Measurements from ENCODE around the gene RAB44. TPM values are rescaled to one million over a fixed set of nuclear protein-coding genes. Genes with fewer than 3 reads are reported as not detected.

RAB44 gene
- total RNA-seq, 1 experiment from 2014 or later = not detected

DNA sequence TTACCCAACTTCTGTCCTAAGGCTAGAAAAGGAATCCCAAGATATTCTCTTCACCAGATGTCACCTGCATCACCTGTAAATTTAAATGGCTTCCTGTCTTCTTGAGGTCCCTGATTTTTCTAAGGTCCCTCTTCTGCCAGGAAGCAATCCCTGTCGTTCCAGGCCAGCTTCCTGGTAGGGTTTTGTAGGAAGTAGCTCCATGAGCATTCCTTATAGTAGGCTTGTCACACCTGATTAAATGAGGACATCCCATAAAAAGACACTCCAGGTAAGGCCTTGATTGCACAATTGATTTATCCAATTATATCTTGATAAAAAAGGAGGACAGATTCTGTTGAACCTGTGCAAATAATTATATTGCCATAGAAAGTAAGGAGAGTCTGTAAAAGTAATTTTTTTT is 8.7 kb downstream of the RAB44 start:
- no peaks in the 10 kb centered on the region for H3K36me3 Mint-ChIP-seq (ENCODE audit: insufficient read depth, unreplicated experiment)
- no peaks in the 10 kb centered on the region for H3K4me1 Mint-ChIP-seq (ENCODE audit: low read depth, unreplicated experiment)
- TF ChIP-seq, protein P1, sequence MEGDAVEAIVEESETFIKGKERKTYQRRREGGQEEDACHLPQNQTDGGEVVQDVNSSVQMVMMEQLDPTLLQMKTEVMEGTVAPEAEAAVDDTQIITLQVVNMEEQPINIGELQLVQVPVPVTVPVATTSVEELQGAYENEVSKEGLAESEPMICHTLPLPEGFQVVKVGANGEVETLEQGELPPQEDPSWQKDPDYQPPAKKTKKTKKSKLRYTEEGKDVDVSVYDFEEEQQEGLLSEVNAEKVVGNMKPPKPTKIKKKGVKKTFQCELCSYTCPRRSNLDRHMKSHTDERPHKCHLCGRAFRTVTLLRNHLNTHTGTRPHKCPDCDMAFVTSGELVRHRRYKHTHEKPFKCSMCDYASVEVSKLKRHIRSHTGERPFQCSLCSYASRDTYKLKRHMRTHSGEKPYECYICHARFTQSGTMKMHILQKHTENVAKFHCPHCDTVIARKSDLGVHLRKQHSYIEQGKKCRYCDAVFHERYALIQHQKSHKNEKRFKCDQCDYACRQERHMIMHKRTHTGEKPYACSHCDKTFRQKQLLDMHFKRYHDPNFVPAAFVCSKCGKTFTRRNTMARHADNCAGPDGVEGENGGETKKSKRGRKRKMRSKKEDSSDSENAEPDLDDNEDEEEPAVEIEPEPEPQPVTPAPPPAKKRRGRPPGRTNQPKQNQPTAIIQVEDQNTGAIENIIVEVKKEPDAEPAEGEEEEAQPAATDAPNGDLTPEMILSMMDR (IDR thresholded peaks at IDR 0.05; ENCODE audit: insufficient read depth in 1 of 2, low read depth in 1 of 2, low read length in 1 of 2, severe bottlenecking in 1 of 2, unreplicated experiment in 1 of 2) = no peak
- no peak overlapping the region for H3K4me3 Mint-ChIP-seq (ENCODE audit: unreplicated experiment)
- BruUV-seq (replicated peaks) = no TSS peak
- Histone ChIP-seq H3K4me1 (no peaks in the 10 kb centered on the region; the same call in 1 of the 2 replicates), H3K9me3 (no peaks in the 10 kb centered on the region), H3K4me3 (ENCODE audit: low read depth, low read length) (no peak overlapping the region), H3K27me3 (replicated peaks; ENCODE audit: control insufficient read depth, insufficient read depth, low read length) (no peaks in the 10 kb centered on the region), H3K36me3 (ENCODE audit: control insufficient read depth, insufficient read depth, low read length) (no peaks in the 10 kb centered on the region)
- intact Hi-C loops (cut with micrococcal nuclease; ENCODE audit: unreplicated experiment) = no loop called here
- H3K27me3 Mint-ChIP-seq (ENCODE audit: insufficient read depth, unreplicated experiment) = peaks cover 5% of the 10 kb centered on the region
- no peak overlapping the region for H3K27ac Mint-ChIP-seq (ENCODE audit: unreplicated experiment)
- no peak for DNase-seq
- CTCF ChIA-PET = interaction anchor here (1.2 kb wide), 1 partner anchor 18 kb away, joined by 4 read pairs; no protein-coding TSS in a partner anchor
- POLR2A ChIA-PET = no interaction called here
- H3K9me3 Mint-ChIP-seq (ENCODE audit: unreplicated experiment) = no peaks in the 10 kb centered on the region

DNA sequence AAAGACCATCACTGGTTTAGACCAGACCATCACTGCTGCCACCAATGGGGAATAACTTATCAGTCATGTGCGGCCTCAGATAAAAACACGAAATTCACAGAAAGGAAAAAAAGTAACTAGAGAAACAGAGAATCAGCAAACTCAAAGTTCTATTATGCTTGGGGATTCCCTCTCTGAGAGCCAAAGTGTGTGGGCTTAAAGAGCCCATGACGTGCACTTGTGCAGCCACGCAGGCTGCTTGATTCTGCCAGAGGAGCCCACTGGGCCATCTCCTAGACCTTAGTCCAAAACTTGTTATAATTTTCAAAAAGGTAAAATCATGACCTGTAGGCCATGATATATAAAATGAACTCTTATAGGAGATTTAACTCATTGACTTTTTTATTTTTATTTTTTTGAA is 15.2 kb downstream of the RAB44 start:
- Histone ChIP-seq H3K27me3 (replicated peaks; ENCODE audit: control insufficient read depth, insufficient read depth, low read length) (no peaks in the 10 kb centered on the region), H3K4me3 (ENCODE audit: low read depth, low read length) (no peak overlapping the region), H3K9me3 (no peaks in the 10 kb centered on the region), H3K36me3 (ENCODE audit: control insufficient read depth, insufficient read depth, low read length) (no peaks in the 10 kb centered on the region), H3K4me1 (peaks cover 4% of the 10 kb centered on the region)
- Mint-ChIP-seq H3K9me3 (ENCODE audit: unreplicated experiment) (no peaks in the 10 kb centered on the region), H3K27me3 (ENCODE audit: insufficient read depth, unreplicated experiment) (no peaks in the 10 kb centered on the region), H3K4me1 (ENCODE audit: low read depth, unreplicated experiment) (no peaks in the 10 kb centered on the region), H3K4me3 (ENCODE audit: unreplicated experiment) (no peak overlapping the region), H3K36me3 (ENCODE audit: insufficient read depth, unreplicated experiment) (no peaks in the 10 kb centered on the region), H3K27ac (ENCODE audit: unreplicated experiment) (no peak overlapping the region)
- intact Hi-C loops (cut with micrococcal nuclease; ENCODE audit: unreplicated experiment) = no loop called here
- POLR2A ChIA-PET = no interaction called here
- CTCF ChIA-PET = no interaction called here
- BruUV-seq (replicated peaks) = no TSS peak
- TF ChIP-seq, protein P1 (IDR thresholded peaks at IDR 0.05; ENCODE audit: insufficient read depth in 1 of 2, low read depth in 1 of 2, low read length in 1 of 2, severe bottlenecking in 1 of 2, unreplicated experiment in 1 of 2) = no peak
- DNase-seq = no peak

DNA sequence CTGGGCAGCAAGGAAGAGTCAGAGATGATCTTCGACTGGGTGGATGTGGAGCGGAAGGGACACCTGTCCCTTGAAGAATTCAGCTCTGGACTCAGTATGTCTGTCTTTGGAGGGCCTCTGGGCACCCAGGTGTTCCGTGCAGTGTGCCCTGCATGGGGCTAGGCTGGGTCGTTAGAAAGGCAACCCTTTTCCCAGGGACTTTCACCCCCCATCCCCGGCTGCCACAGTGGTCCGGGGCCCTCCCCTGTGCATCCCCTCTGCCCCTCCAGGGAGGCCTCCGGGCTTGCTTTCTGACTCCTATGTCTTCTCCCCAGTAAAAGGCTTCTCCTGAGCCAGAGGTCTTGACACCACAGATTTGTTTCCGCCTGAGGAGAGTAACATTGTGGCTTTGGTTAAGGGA is 16.2 kb downstream of the RAB44 start:
- Histone ChIP-seq H3K36me3 (ENCODE audit: control insufficient read depth, insufficient read depth, low read length) (no peaks in the 10 kb centered on the region), H3K27me3 (replicated peaks; ENCODE audit: control insufficient read depth, insufficient read depth, low read length) (no peaks in the 10 kb centered on the region), H3K9me3 (no peaks in the 10 kb centered on the region), H3K4me1 (peaks cover 4% of the 10 kb centered on the region), H3K4me3 (ENCODE audit: low read depth, low read length) (no peak overlapping the region)
- Mint-ChIP-seq H3K4me1 (ENCODE audit: low read depth, unreplicated experiment) (no peaks in the 10 kb centered on the region), H3K27me3 (ENCODE audit: insufficient read depth, unreplicated experiment) (no peaks in the 10 kb centered on the region), H3K36me3 (ENCODE audit: insufficient read depth, unreplicated experiment) (no peaks in the 10 kb centered on the region), H3K9me3 (ENCODE audit: unreplicated experiment) (no peaks in the 10 kb centered on the region), H3K4me3 (ENCODE audit: unreplicated experiment) (no peak overlapping the region), H3K27ac (ENCODE audit: unreplicated experiment) (no peak overlapping the region)
- CTCF ChIA-PET = no interaction called here
- BruUV-seq (replicated peaks) = no TSS peak
- POLR2A ChIA-PET = no interaction called here
- no peak for DNase-seq
- TF ChIP-seq, protein P1 (IDR thresholded peaks at IDR 0.05; ENCODE audit: insufficient read depth in 1 of 2, low read depth in 1 of 2, low read length in 1 of 2, severe bottlenecking in 1 of 2, unreplicated experiment in 1 of 2) = no peak
- intact Hi-C loops (cut with micrococcal nuclease; ENCODE audit: unreplicated experiment) = no loop called here
